GM19455 (cell line): Measurements from ENCODE around the gene MTMR12.

Experiments used
- ATAC-seq: cut with Tn5 transposase; IDR thresholded peaks from one replicate; pipeline ENCODE4 v1.9.1; 2021; ENCODE audit not compliant: unreplicated experiment

Gene MTMR12

GRCh38 chr5:32201122-32201753 is 111.5 kb downstream of the MTMR12 start:
- ATAC-seq: no peak

- ATAC-seq: no peak
Observed at GRCh38 chr5:32197032-32197431, 115.7 kb downstream of the MTMR12 start.

- ATAC-seq: no peak
Observed at GRCh38 chr5:32195265-32195664, 117.5 kb downstream of the MTMR12 start.

- ATAC-seq: no peak
Observed at GRCh38 chr5:32193591-32193990, 119.1 kb downstream of the MTMR12 start.

- ATAC-seq: no peak
Observed at GRCh38 chr5:32190095-32190494, 122.6 kb downstream of the MTMR12 start.

- no peak for ATAC-seq
Observed at GRCh38 chr5:32187675-32188074, 125.1 kb downstream of the MTMR12 start.

GRCh38 chr5:32182463-32183063 is 130.2 kb downstream of the MTMR12 start:
- ATAC-seq: peak; percentile 73
